Ishikawa (cell line): ENCODE results near the gene RNPEPL1.

Experiments
- CEBPB ChIP-seq: IDR thresholded peaks from 2 replicates; pipeline ENCODE4 v1.6.1; 2012
- CREB1 ChIP-seq: IDR thresholded peaks from 2 replicates; pipeline ENCODE4 v1.6.1; 2012; ENCODE audit warnings: low read depth
- EGR1 ChIP-seq: IDR thresholded peaks from 2 replicates; pipeline ENCODE4 v1.6.1; 2012
- EP300 ChIP-seq: IDR thresholded peaks from 2 replicates; pipeline ENCODE4 v1.6.1; 2012; ENCODE audit warnings: borderline replicate concordance
- FOXM1 ChIP-seq: IDR thresholded peaks from 2 replicates; pipeline ENCODE4 v1.6.1; 2012; ENCODE audit warnings: low read depth, borderline replicate concordance
- MAX ChIP-seq: IDR thresholded peaks from 2 replicates; pipeline ENCODE4 v1.6.1; 2012
- NFIC ChIP-seq: IDR thresholded peaks from 2 replicates; pipeline ENCODE4 v1.6.1; 2012
- RAD21 ChIP-seq: IDR thresholded peaks from 2 replicates; pipeline ENCODE4 v1.6.1; 2012; ENCODE audit warnings: low read depth
- TAF1 ChIP-seq: IDR thresholded peaks from 2 replicates; pipeline ENCODE4 v1.6.1; 2012; ENCODE audit warnings: low read depth, mild to moderate bottlenecking
- TCF12 ChIP-seq: IDR thresholded peaks from 2 replicates; pipeline ENCODE4 v1.6.1; 2012; ENCODE audit warnings: low read depth
- TEAD4 ChIP-seq: IDR thresholded peaks from 2 replicates; pipeline ENCODE4 v1.6.1; 2012
- USF1 ChIP-seq: IDR thresholded peaks from 2 replicates; pipeline ENCODE4 v1.6.1; 2012
- YY1 ChIP-seq: IDR thresholded peaks from 2 replicates; pipeline ENCODE4 v1.6.1; 2012; ENCODE audit warnings: low read depth
- ZBTB7A ChIP-seq: IDR thresholded peaks from 2 replicates; pipeline ENCODE4 v1.6.1; 2012; ENCODE audit warnings: low read depth
- TF ChIP-seq, protein P1 (sequence below): IDR thresholded peaks from 2 replicates; pipeline ENCODE4 v1.6.1; 2012; ENCODE audit warnings: low read depth, mild to moderate bottlenecking

Gene RNPEPL1

GRCh38 chr2:240620149-240620731, 52.0 kb downstream of the RNPEPL1 start:
- TF ChIP-seq RAD21, result no peak
- TF ChIP-seq EGR1, result no peak
- TF ChIP-seq EP300, result no peak
- TF ChIP-seq, protein P1, sequence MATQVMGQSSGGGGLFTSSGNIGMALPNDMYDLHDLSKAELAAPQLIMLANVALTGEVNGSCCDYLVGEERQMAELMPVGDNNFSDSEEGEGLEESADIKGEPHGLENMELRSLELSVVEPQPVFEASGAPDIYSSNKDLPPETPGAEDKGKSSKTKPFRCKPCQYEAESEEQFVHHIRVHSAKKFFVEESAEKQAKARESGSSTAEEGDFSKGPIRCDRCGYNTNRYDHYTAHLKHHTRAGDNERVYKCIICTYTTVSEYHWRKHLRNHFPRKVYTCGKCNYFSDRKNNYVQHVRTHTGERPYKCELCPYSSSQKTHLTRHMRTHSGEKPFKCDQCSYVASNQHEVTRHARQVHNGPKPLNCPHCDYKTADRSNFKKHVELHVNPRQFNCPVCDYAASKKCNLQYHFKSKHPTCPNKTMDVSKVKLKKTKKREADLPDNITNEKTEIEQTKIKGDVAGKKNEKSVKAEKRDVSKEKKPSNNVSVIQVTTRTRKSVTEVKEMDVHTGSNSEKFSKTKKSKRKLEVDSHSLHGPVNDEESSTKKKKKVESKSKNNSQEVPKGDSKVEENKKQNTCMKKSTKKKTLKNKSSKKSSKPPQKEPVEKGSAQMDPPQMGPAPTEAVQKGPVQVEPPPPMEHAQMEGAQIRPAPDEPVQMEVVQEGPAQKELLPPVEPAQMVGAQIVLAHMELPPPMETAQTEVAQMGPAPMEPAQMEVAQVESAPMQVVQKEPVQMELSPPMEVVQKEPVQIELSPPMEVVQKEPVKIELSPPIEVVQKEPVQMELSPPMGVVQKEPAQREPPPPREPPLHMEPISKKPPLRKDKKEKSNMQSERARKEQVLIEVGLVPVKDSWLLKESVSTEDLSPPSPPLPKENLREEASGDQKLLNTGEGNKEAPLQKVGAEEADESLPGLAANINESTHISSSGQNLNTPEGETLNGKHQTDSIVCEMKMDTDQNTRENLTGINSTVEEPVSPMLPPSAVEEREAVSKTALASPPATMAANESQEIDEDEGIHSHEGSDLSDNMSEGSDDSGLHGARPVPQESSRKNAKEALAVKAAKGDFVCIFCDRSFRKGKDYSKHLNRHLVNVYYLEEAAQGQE, result no peak
- TF ChIP-seq YY1, result no peak
- TF ChIP-seq NFIC, result no peak
- no peak for TF ChIP-seq MAX
- TF ChIP-seq FOXM1, result no peak
- no peak for TF ChIP-seq CREB1

DNA sequence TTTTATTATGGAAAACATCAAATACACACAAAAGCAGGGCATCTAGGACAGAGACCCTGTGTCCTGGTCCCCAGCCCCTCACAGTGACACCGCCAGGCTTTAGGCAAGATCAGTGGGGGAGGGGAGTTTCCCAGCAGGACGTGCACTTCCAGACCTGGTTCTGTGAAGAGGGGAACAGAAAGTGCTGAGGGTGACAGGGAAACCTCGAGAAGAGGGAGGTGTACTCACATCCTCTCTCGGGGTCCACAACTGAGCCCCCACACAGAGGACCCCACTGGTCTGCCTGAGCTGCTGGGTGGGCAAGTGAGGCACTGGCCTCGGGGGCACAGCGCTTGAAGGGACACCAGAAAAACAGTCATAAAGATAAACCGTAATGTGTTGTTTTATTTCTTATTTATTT, 52.6 kb downstream of the RNPEPL1 start:
- TF ChIP-seq CREB1 (no peak), MAX (no peak)

DNA sequence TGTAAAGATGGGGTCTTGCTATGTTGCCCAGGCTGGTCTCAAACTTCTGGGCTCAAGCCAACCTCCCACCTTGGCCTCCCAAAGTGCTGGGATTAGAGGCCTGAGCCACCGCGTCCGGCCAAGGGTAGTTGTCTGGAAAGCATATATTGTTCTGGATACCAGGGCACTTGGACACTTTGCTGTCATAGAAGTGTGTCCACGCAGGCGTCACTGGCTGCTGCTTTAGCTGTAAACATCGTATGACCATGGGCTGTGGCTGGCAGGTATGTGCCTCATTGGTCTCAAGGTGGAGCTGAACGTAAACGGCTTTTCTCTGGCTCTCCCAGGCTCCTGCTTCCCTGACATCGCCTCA, 53.8 kb downstream of the RNPEPL1 start:
- TF ChIP-seq CREB1, result no peak
- no peak for TF ChIP-seq NFIC
- no peak for TF ChIP-seq RAD21
- no peak for TF ChIP-seq TCF12
- TF ChIP-seq TAF1, result no peak
- no peak for TF ChIP-seq EGR1
- TF ChIP-seq CEBPB, result no peak
- no peak for TF ChIP-seq ZBTB7A
- no peak for TF ChIP-seq MAX
- no peak for TF ChIP-seq YY1
- TF ChIP-seq, protein P1, result no peak
- no peak for TF ChIP-seq USF1
- no peak for TF ChIP-seq FOXM1
- TF ChIP-seq EP300, result no peak

GRCh38 chr2:240622531-240623235, 54.4 kb downstream of the RNPEPL1 start:
- TF ChIP-seq TAF1 (no peak), MAX (no peak), EGR1 (no peak), CEBPB (no peak), YY1 (no peak), EP300 (no peak), TEAD4 (no peak), RAD21 (no peak), ZBTB7A (no peak), TCF12 (no peak), FOXM1 (no peak), CREB1 (no peak), NFIC (no peak)
- TF ChIP-seq, protein P1, result no peak
